ENCODE data around the gene HNF1A. TPM values are rescaled to one million over a fixed set of nuclear protein-coding genes. Genes with fewer than 3 reads are reported as not detected.

Gene HNF1A
- total RNA-seq, 2 experiments from 2014 or later, result not detected

- Mint-ChIP-seq H3K36me3 (ENCODE audit: low read depth) (no peaks in the 10 kb centered on the region), H3K4me3 (no peak overlapping the region), H3K4me1 (no peaks in the 10 kb centered on the region), H3K27ac (no peak overlapping the region), H3K9me3 (ENCODE audit: low read depth) (no peaks in the 10 kb centered on the region), H3K27me3 (no peaks in the 10 kb centered on the region)
- intact Hi-C loops (cut with DNase I, micrococcal nuclease), result no loop called here
- CTCF ChIA-PET, result interaction anchor here (1.0 kb wide), 1 partner anchor 34 kb away, joined by 5 read pairs; no protein-coding TSS in a partner anchor
- DNase-seq (no peak), ATAC-seq (no peak)
- POLR2A ChIA-PET, result no interaction called here
Observed at GRCh38 chr12:120977531-120978295, 630 bp upstream of the HNF1A start.

- H3K9me3 Mint-ChIP-seq (ENCODE audit: low read depth), result no peaks in the 10 kb centered on the region
- H3K4me1 Mint-ChIP-seq, result no peaks in the 10 kb centered on the region
- no peak overlapping the region for H3K4me3 Mint-ChIP-seq
- no peaks in the 10 kb centered on the region for H3K27me3 Mint-ChIP-seq
- no peak overlapping the region for H3K27ac Mint-ChIP-seq
- POLR2A ChIA-PET, result no interaction called here
- ATAC-seq (no peak), DNase-seq (no peak)
- CTCF ChIA-PET, result interaction anchor here (0.5 kb wide), 1 partner anchor 330 kb away, joined by 3 read pairs; no protein-coding TSS in a partner anchor
- H3K36me3 Mint-ChIP-seq (ENCODE audit: low read depth), result no peaks in the 10 kb centered on the region
- intact Hi-C loops (cut with DNase I, micrococcal nuclease), result no loop called here
Observed at GRCh38 chr12:120979220-120979861, 998 bp downstream of the HNF1A start.

GRCh38 chr12:120979862-120980696 is 1.7 kb downstream of the HNF1A start:
- intact Hi-C loops (cut with DNase I, micrococcal nuclease), result no loop called here
- DNase-seq (no peak), ATAC-seq (no peak)
- Mint-ChIP-seq H3K36me3 (ENCODE audit: low read depth) (no peaks in the 10 kb centered on the region), H3K27me3 (no peaks in the 10 kb centered on the region), H3K4me3 (no peak overlapping the region), H3K9me3 (ENCODE audit: low read depth) (no peaks in the 10 kb centered on the region), H3K27ac (no peak overlapping the region), H3K4me1 (no peaks in the 10 kb centered on the region)
- ChIA-PET CTCF (interaction anchor here (0.5 to 1.4 kb wide), 2 partner anchors 36 to 331 kb away, joined by 3 to 4 read pairs; no protein-coding TSS in a partner anchor), POLR2A (no interaction called here)

- no peak for DNase-seq
- no peak for ATAC-seq
- ChIA-PET CTCF (interaction anchor here (0.6 to 1.4 kb wide), 5 partner anchors 8 to 105 kb away, joined by 3 to 5 read pairs (median 3); no protein-coding TSS in a partner anchor), POLR2A (no interaction called here)
- intact Hi-C loops (cut with DNase I, micrococcal nuclease), result no loop called here
- no peak overlapping the region for H3K27ac Mint-ChIP-seq
- no peaks in the 10 kb centered on the region for H3K27me3 Mint-ChIP-seq
- H3K4me3 Mint-ChIP-seq, result no peak overlapping the region
- no peaks in the 10 kb centered on the region for H3K36me3 Mint-ChIP-seq (ENCODE audit: low read depth)
- H3K4me1 Mint-ChIP-seq, result no peaks in the 10 kb centered on the region
- H3K9me3 Mint-ChIP-seq (ENCODE audit: low read depth), result no peaks in the 10 kb centered on the region
Observed at GRCh38 chr12:120980800-120981368, 2.5 kb downstream of the HNF1A start.

GRCh38 chr12:120981407-120981941 is 3.1 kb downstream of the HNF1A start:
- no peak for ATAC-seq
- Mint-ChIP-seq H3K36me3 (ENCODE audit: low read depth) (no peaks in the 10 kb centered on the region), H3K27me3 (no peaks in the 10 kb centered on the region), H3K4me3 (no peak overlapping the region), H3K9me3 (ENCODE audit: low read depth) (no peaks in the 10 kb centered on the region), H3K27ac (no peak overlapping the region), H3K4me1 (no peaks in the 10 kb centered on the region)
- CTCF ChIA-PET, result interaction anchor here (0.6 to 1.4 kb wide), 5 partner anchors 8 to 105 kb away, joined by 3 to 5 read pairs (median 3); no protein-coding TSS in a partner anchor
- intact Hi-C loops (cut with DNase I, micrococcal nuclease), result no loop called here
- no peak for DNase-seq
- POLR2A ChIA-PET, result no interaction called here

GRCh38 chr12:120982659-120983058 is 4.3 kb downstream of the HNF1A start:
- no peak for ATAC-seq
- Mint-ChIP-seq H3K27me3 (no peaks in the 10 kb centered on the region), H3K4me3 (no peak overlapping the region), H3K9me3 (ENCODE audit: low read depth) (no peaks in the 10 kb centered on the region), H3K4me1 (no peaks in the 10 kb centered on the region), H3K36me3 (ENCODE audit: low read depth) (no peaks in the 10 kb centered on the region), H3K27ac (no peak overlapping the region)
- POLR2A ChIA-PET, result interaction anchor here (0.9 kb wide), 1 partner anchor 15 kb away, joined by 3 read pairs; no protein-coding TSS in a partner anchor
- no peak for DNase-seq
- CTCF ChIA-PET, result interaction anchor here (0.7 to 1.3 kb wide), 3 partner anchors 28 to 1955 kb away, joined by 3 read pairs; no protein-coding TSS in a partner anchor
- intact Hi-C loops (cut with DNase I, micrococcal nuclease), result no loop called here

- ChIA-PET CTCF (interaction anchor here (0.8 to 1.8 kb wide), 3 partner anchors 29 to 337 kb away, joined by 3 to 6 read pairs (median 4); no protein-coding TSS in a partner anchor), POLR2A (interaction anchor here (0.9 kb wide), 1 partner anchor 14 kb away, joined by 3 read pairs; no protein-coding TSS in a partner anchor)
- Mint-ChIP-seq H3K4me3 (no peak overlapping the region), H3K36me3 (ENCODE audit: low read depth) (no peaks in the 10 kb centered on the region), H3K4me1 (no peaks in the 10 kb centered on the region), H3K27ac (no peak overlapping the region), H3K9me3 (ENCODE audit: low read depth) (no peaks in the 10 kb centered on the region), H3K27me3 (no peaks in the 10 kb centered on the region)
- DNase-seq (no peak), ATAC-seq (no peak)
- intact Hi-C loops (cut with DNase I, micrococcal nuclease), result no loop called here
Observed at GRCh38 chr12:120983759-120984158, 5.4 kb downstream of the HNF1A start.

- no peak overlapping the region for H3K27ac Mint-ChIP-seq
- POLR2A ChIA-PET, result interaction anchor here (0.6 kb wide), 1 partner anchor 8 kb away, joined by 3 read pairs; no protein-coding TSS in a partner anchor
- H3K9me3 Mint-ChIP-seq (ENCODE audit: low read depth), result no peaks in the 10 kb centered on the region
- intact Hi-C loops (cut with DNase I, micrococcal nuclease), result no loop called here
- CTCF ChIA-PET, result interaction anchor here (0.6 to 1.8 kb wide), 4 partner anchors 12 to 338 kb away, joined by 4 to 8 read pairs (median 5); no protein-coding TSS in a partner anchor
- DNase-seq, result no peak
- ATAC-seq, result no peak
- H3K4me1 Mint-ChIP-seq, result no peaks in the 10 kb centered on the region
- no peaks in the 10 kb centered on the region for H3K27me3 Mint-ChIP-seq
- H3K36me3 Mint-ChIP-seq (ENCODE audit: low read depth), result no peaks in the 10 kb centered on the region
- no peak overlapping the region for H3K4me3 Mint-ChIP-seq
Observed at GRCh38 chr12:120984351-120984898, 6.1 kb downstream of the HNF1A start.

GRCh38 chr12:120988234-120988633 is 9.9 kb downstream of the HNF1A start:
- Mint-ChIP-seq H3K4me1 (no peaks in the 10 kb centered on the region), H3K4me3 (no peak overlapping the region), H3K9me3 (ENCODE audit: low read depth) (no peaks in the 10 kb centered on the region), H3K27me3 (no peaks in the 10 kb centered on the region), H3K27ac (no peak overlapping the region), H3K36me3 (ENCODE audit: low read depth) (no peaks in the 10 kb centered on the region)
- intact Hi-C loops (cut with DNase I, micrococcal nuclease), result no loop called here
- no peak for DNase-seq
- no peak for ATAC-seq
- ChIA-PET POLR2A (no interaction called here), CTCF (no interaction called here)

- intact Hi-C loops (cut with DNase I, micrococcal nuclease), result no loop called here
Observed at GRCh38 chr12:120988658-120989057, 10.3 kb downstream of the HNF1A start.

More at GRCh38 chr12:120988658-120989057, 10.3 kb downstream of the HNF1A start:
- Mint-ChIP-seq H3K4me3 (no peak overlapping the region), H3K27me3 (no peaks in the 10 kb centered on the region), H3K9me3 (ENCODE audit: low read depth) (no peaks in the 10 kb centered on the region), H3K36me3 (ENCODE audit: low read depth) (no peaks in the 10 kb centered on the region), H3K4me1 (no peaks in the 10 kb centered on the region), H3K27ac (no peak overlapping the region)
- POLR2A ChIA-PET, result no interaction called here
- ATAC-seq (no peak), DNase-seq (no peak)
- CTCF ChIA-PET, result interaction anchor here (0.9 kb wide), 1 partner anchor 341 kb away, joined by 3 read pairs; no protein-coding TSS in a partner anchor

Data from activated CD4-positive, alpha-beta T cell treated with anti-CD3 and anti-CD28 coated beads for 36 hours (primary cell).